Stimulated activated naive CD4-positive, alpha-beta T cell treated with Interleukin-2 at 50 U/mL for 16 hours (primary cell): ENCODE measurements around the gene SYNJ2BP.

ENCODE experiments used
- DNase-seq: peaks from one replicate; lab custom pipeline; 2025; lab: John Stamatoyannopoulos, UW

Gene SYNJ2BP

GRCh38 chr14:70391493-70392391 is 25.1 kb downstream of the SYNJ2BP start:
- no peak for DNase-seq

GRCh38 chr14:70382536-70382935 is 34.4 kb downstream of the SYNJ2BP start:
- DNase-seq, result no peak

- DNase-seq, result no peak
These were observed 36.1 kb downstream of the SYNJ2BP start for GRCh38 chr14:70380824-70381223.

DNA sequence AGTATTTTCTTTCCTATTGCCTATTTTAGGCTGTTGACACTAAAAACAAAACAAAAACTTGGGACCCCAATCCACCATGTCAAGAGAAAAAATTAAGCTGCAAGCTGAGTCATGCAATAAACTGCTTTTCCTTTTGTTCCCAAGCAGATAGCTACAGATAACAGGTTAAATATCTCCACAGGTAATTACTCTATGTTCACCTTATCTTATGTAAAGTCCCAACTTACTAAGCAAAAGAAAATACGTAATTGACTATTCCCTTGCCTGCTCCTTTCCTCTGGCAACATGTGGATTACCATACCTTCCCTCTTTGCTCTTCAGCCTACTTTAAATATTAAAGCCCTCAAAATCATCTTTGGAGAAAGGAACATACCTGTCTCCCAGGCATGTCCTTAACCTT is 38.2 kb downstream of the SYNJ2BP start:
- DNase-seq, result no peak
